Measurements from ENCODE around the gene ATP6AP2. TPM values are rescaled to one million over a fixed set of nuclear protein-coding genes. Genes with fewer than 3 reads are reported as not detected.

The ATP6AP2 gene
- total and polyA plus RNA-seq, 9 of the 15 experiments (the other 6 are each of a cell fraction or from before 2014, with no cell fraction given): 23.3 to 131 (median 41.9) TPM

GRCh38 chrX:40580537-40581335, at the start of gene ATP6AP2 (continued):
- TF ChIP-seq CHD7 (IDR thresholded peaks at IDR 0.05; ENCODE audit: low read depth, low read length) (no peak), POLR2AphosphoS2 (IDR thresholded peaks at IDR 0.05; ENCODE audit: low read length) (no peak), ZNF780A (CRISPR knock-in tag; IDR thresholded peaks at IDR 0.05) (no peak), ZNF12 (CRISPR knock-in tag; IDR thresholded peaks at IDR 0.05) (no peak), BMI1 (IDR thresholded peaks at IDR 0.05; ENCODE audit: low read length) (no peak), ZKSCAN3 (CRISPR knock-in tag; IDR thresholded peaks at IDR 0.05) (no peak), DNMT1 (IDR thresholded peaks at IDR 0.05) (no peak), MYC (IDR thresholded peaks at IDR 0.05; ENCODE audit: low read depth, low read length) (no peak), MYC (CRISPR knock-in tag; IDR thresholded peaks at IDR 0.05; ENCODE audit: borderline replicate concordance, low read depth) (no peak), HLTF (IDR thresholded peaks at IDR 0.05) (no peak), FOS (IDR thresholded peaks at IDR 0.05; ENCODE audit: extremely low read depth, insufficient read length) (peak; percentile 86), PTBP1 (IDR thresholded peaks at IDR 0.05; ENCODE audit: low read depth, low read length) (no peak), FOXO4 (CRISPR knock-in tag; IDR thresholded peaks at IDR 0.05) (no peak), CTBP1 (IDR thresholded peaks at IDR 0.05; ENCODE audit: borderline replicate concordance) (no peak; the same call in 1 of the 2 replicates), CXXC5 (CRISPR knock-in tag; IDR thresholded peaks at IDR 0.05) (peak; percentile 69), ZNF766 (CRISPR knock-in tag; conservative IDR thresholded peaks at IDR 0.05) (no peak), JUNB (CRISPR knock-in tag; conservative IDR thresholded peaks at IDR 0.05) (no peak)
